GM21825 (cell line): Measurements from ENCODE around the gene MARCHF5.

Experiments
- ATAC-seq: cut with Tn5 transposase; IDR thresholded peaks from one replicate; pipeline ENCODE4 v1.9.1; 2021; ENCODE audit warnings: mild to moderate bottlenecking, moderate library complexity; ENCODE audit not compliant: unreplicated experiment

MARCHF5 gene

GRCh38 chr10:92290837-92291615, at the start of gene MARCHF5, which contains the start of gene CPEB3:
Gene MARCHF5 (plus strand): TSS chr10:92291167. CDS start chr10:92291495, 328 bp downstream.
Gene CPEB3 (minus strand): TSS chr10:92291078. CDS start chr10:92240350, 50,728 bp downstream.
- ATAC-seq, result peak; percentile 98

GRCh38 chr10:92241501-92241900, 49.5 kb upstream of the MARCHF5 start:
- ATAC-seq, result no peak

- ATAC-seq, result no peak
Observed at GRCh38 chr10:92242380-92242779, 48.6 kb upstream of the MARCHF5 start.

GRCh38 chr10:92242910-92243671, 47.9 kb upstream of the MARCHF5 start:
- ATAC-seq, result peak; percentile 39

GRCh38 chr10:92244796-92245195, 46.2 kb upstream of the MARCHF5 start:
- ATAC-seq, result no peak

GRCh38 chr10:92248566-92248965, 42.4 kb upstream of the MARCHF5 start:
- no peak for ATAC-seq

GRCh38 chr10:92263396-92263795, 27.6 kb upstream of the MARCHF5 start:
- no peak for ATAC-seq

- ATAC-seq, result no peak
Observed at GRCh38 chr10:92264249-92264648, 26.7 kb upstream of the MARCHF5 start.

- peak; percentile 68 for ATAC-seq
Observed at GRCh38 chr10:92265687-92266258, 25.2 kb upstream of the MARCHF5 start.

- ATAC-seq, result no peak
Observed at GRCh38 chr10:92267343-92267742, 23.6 kb upstream of the MARCHF5 start.

GRCh38 chr10:92268748-92269147, 22.2 kb upstream of the MARCHF5 start:
- ATAC-seq, result no peak

GRCh38 chr10:92274071-92274470, 16.9 kb upstream of the MARCHF5 start:
- ATAC-seq, result no peak

- ATAC-seq, result no peak
Observed at GRCh38 chr10:92278996-92279696, 11.8 kb upstream of the MARCHF5 start.

- no peak for ATAC-seq
Observed at GRCh38 chr10:92284112-92284704, 6.8 kb upstream of the MARCHF5 start.

GRCh38 chr10:92290076-92290836, 711 bp upstream of the MARCHF5 start:
- peak; percentile 9 for ATAC-seq

- no peak for ATAC-seq
Observed at GRCh38 chr10:92291616-92291865, 574 bp downstream of the MARCHF5 start.

- ATAC-seq, result no peak
Observed at GRCh38 chr10:92291921-92292845, 1.2 kb downstream of the MARCHF5 start.

- ATAC-seq, result no peak
Observed at GRCh38 chr10:92298487-92298886, 7.5 kb downstream of the MARCHF5 start.

GRCh38 chr10:92303096-92303495, 12.1 kb downstream of the MARCHF5 start:
- no peak for ATAC-seq
